PFSK-1 (cell line): Measurements from ENCODE around the gene TSPAN5.

Experiments
- FOXP2 ChIP-seq: optimal IDR thresholded peaks from 2 replicates; pipeline ENCODE3; 2011; ENCODE audit warnings: borderline replicate concordance, control low read depth, inconsistent platforms; ENCODE audit not compliant: insufficient read depth; ENCODE audit errors: extremely low read length, extremely low read depth
- POLR2AphosphoS5 ChIP-seq: IDR thresholded peaks from 2 replicates; pipeline ENCODE4 v1.6.1; 2012; ENCODE audit warnings: low read depth, mild to moderate bottlenecking, control low read depth, low read length, moderate library complexity
- REST ChIP-seq, 2 experiments: IDR thresholded peaks; 2 replicates each; pipeline versions ENCODE4 v1.6.1 to v1.8.0; 2011 to 2012; ENCODE audit warnings: low read depth in 2 of 2, low read length in 2 of 2, control low read depth in 1 of 2, inconsistent platforms in 1 of 2, mild to moderate bottlenecking in 1 of 2, moderate library complexity in 1 of 2; ENCODE audit not compliant: insufficient read depth in 1 of 2
- SIN3A ChIP-seq: IDR thresholded peaks from 2 replicates; pipeline ENCODE4 v1.6.1; 2012; ENCODE audit warnings: mild to moderate bottlenecking, low read length, moderate library complexity, borderline replicate concordance; ENCODE audit not compliant: insufficient read depth
- TAF1 ChIP-seq: IDR thresholded peaks from 2 replicates; pipeline ENCODE4 v1.6.1; 2012; ENCODE audit warnings: low read length, control low read depth, borderline replicate concordance; ENCODE audit not compliant: insufficient read depth

- no peak for TF ChIP-seq POLR2AphosphoS5
- no peak for TF ChIP-seq SIN3A
- no peak for TF ChIP-seq REST (IDR thresholded peaks at IDR 0.05; ENCODE audit: insufficient read depth in 1 of 2, low read depth in 2 of 2, low read length in 2 of 2)
- no peak for TF ChIP-seq FOXP2
- TF ChIP-seq TAF1, result no peak
These were observed 83.6 kb downstream of the TSPAN5 start for GRCh38 chr4:98574816-98575215.
